Stimulated activated naive CD8-positive, alpha-beta T cell treated with anti-CD3 and anti-CD28 coated beads, Interleukin-15, amount 100 ng/mL, for 72 hours (primary cell): ENCODE results near the gene ARHGEF16.

Experiments used
- ATAC-seq: fragments of 150-1000 bp; cut with Tn5 transposase; 2 replicates; pipeline ENCODE4 v1.10.0; 2021; ENCODE audit warnings: mild to moderate bottlenecking, moderate library complexity
- DNase-seq, 2 donors: peaks; one replicate each; pipeline ENCODE4 v3.0.0; 2021 to 2022
- H3K27ac Mint-ChIP-seq, 2 donors: one replicate each; pipeline ENCODE4 v1.8.0; 2022; ENCODE audit warnings: mild to moderate bottlenecking in 2 of 2, mixed read lengths in 2 of 2, moderate library complexity in 2 of 2
- H3K27me3 Mint-ChIP-seq: one replicate; pipeline ENCODE4 v1.8.0; 2022; ENCODE audit warnings: mixed read lengths
- H3K4me1 Mint-ChIP-seq: one replicate; pipeline ENCODE4 v1.8.0; 2022; ENCODE audit warnings: mild to moderate bottlenecking, mixed read lengths
- H3K4me3 Mint-ChIP-seq, 2 donors: one replicate each; pipeline ENCODE4 v1.8.0; 2022; ENCODE audit warnings: mild to moderate bottlenecking in 2 of 2, mixed read lengths in 2 of 2, moderate library complexity in 1 of 2
- H3K9me3 Mint-ChIP-seq, 2 donors: one replicate each; pipeline ENCODE4 v1.8.0; 2022; ENCODE audit warnings: mixed read lengths in 2 of 2

The ARHGEF16 gene

DNA sequence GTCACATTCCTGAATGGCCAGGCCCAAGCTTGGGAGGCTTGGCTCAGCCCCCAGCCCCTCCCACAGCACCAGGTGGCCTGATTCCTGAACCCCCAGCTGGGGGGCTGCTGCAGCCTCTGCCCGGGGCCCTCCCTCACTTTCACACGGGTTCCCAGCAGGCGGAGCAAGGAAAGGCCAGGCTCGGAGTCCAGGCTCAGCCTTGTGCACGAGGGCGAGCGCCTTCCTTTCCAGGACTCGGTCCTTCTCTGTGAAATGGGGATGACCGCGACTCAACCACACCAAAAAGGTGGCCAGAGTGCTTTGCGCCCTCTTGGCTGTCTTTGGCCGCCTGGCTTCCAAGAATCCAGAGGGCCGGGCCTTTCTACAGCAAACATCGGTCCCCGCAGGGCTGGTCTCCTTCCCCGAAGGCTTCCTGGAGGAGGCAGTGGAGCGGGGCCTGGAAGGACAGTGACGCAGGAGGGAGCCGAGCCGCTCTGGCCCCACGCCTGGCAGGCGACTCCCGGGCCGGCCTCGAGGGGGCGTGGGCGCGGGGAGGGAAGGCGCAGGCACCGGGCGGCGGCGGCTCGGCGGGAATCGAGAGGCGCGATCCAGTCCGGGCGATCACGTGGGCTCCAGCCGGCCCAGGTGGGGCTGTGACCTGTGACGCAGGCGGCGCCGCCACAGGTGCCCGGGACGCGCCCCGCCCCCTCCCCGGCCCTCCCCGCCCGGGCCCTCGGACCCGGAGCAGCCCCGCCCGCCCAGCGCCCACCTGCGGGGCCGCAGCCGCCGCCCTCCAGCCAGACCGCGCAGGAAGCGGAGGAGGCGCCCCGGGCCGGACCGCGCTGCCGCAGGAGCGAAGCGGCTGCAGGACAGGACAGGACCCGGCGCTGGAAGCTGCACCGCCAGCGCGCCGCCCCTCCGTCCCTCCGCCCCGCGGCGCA lies at the start of gene ARHGEF16:
Gene ARHGEF16 (plus strand): TSS at position 775 of the 920 bp plus-strand sequence. CDS start 8,420 bp downstream, outside the sequence.
- Mint-ChIP-seq H3K4me1 (peaks cover 10% of the 10 kb centered on the region), H3K27ac (no peak within 1 kb of the TSS), H3K4me3 (peak within 1 kb of the TSS; percentile 70 to 77), H3K27me3 (peaks cover 18% of the 10 kb centered on the region), H3K9me3 (no peaks in the 10 kb centered on the region)
- no peak for DNase-seq
- peak; percentile 41 for ATAC-seq

- Mint-ChIP-seq H3K27me3 (no peaks in the 10 kb centered on the region), H3K9me3 (no peaks in the 10 kb centered on the region), H3K4me3 (no peak overlapping the region), H3K4me1 (no peaks in the 10 kb centered on the region), H3K27ac (no peak overlapping the region)
- DNase-seq: no peak
- no peak for ATAC-seq
Measured at GRCh38 chr1:3404801-3405200, 49.7 kb upstream of the ARHGEF16 start.

DNA sequence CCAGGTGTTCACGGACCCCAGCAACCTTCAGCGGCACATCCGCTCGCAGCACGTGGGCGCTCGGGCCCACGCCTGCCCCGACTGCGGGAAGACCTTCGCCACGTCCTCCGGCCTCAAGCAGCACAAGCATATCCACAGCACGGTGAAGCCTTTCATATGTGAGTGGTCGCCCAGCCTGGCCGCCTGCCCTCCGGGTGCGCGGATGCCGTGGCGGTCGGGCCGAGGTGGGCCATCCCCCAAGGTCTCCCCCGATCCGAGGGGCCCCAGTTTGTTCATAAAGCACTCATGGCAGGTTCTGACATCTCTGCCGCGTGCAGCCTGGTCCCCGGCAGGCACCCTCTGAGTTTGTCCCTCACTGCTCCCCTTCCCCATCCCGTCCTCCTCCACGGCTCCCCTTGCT lies 49.0 kb upstream of the ARHGEF16 start:
- ATAC-seq (no peak), DNase-seq (no peak)
- Mint-ChIP-seq H3K9me3 (no peaks in the 10 kb centered on the region), H3K27ac (no peak overlapping the region), H3K4me3 (no peak overlapping the region), H3K27me3 (no peaks in the 10 kb centered on the region), H3K4me1 (no peaks in the 10 kb centered on the region)

- H3K27me3 Mint-ChIP-seq: no peaks in the 10 kb centered on the region
- H3K4me3 Mint-ChIP-seq: no peak overlapping the region
- H3K9me3 Mint-ChIP-seq: no peaks in the 10 kb centered on the region
- no peak for ATAC-seq
- DNase-seq: no peak
- no peaks in the 10 kb centered on the region for H3K4me1 Mint-ChIP-seq
- no peak overlapping the region for H3K27ac Mint-ChIP-seq
Measured at GRCh38 chr1:3405974-3406867, 48.2 kb upstream of the ARHGEF16 start.

DNA sequence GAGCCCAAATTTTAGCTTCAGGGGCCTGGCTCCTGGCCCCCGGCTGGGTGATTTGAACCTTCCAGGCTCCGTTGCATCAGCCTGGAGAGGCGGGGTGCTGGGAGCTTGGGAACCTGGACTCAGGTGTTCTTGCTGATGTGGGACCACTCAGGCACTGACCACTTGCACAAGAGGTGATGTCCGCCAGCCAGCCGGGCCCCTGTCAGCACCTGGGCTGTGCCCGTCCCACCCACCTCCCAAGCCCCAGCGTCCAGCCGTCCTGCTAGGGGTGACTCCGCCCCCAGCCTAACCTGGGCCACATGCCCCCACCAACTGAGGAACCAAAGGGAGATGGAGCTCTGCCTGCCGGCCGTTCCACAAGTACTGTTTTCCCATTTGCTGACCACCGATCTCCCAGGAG lies 47.4 kb upstream of the ARHGEF16 start:
- Mint-ChIP-seq H3K9me3 (no peaks in the 10 kb centered on the region), H3K4me3 (no peak overlapping the region), H3K27ac (no peak overlapping the region), H3K27me3 (no peaks in the 10 kb centered on the region), H3K4me1 (no peaks in the 10 kb centered on the region)
- ATAC-seq: no peak
- DNase-seq: no peak

DNA sequence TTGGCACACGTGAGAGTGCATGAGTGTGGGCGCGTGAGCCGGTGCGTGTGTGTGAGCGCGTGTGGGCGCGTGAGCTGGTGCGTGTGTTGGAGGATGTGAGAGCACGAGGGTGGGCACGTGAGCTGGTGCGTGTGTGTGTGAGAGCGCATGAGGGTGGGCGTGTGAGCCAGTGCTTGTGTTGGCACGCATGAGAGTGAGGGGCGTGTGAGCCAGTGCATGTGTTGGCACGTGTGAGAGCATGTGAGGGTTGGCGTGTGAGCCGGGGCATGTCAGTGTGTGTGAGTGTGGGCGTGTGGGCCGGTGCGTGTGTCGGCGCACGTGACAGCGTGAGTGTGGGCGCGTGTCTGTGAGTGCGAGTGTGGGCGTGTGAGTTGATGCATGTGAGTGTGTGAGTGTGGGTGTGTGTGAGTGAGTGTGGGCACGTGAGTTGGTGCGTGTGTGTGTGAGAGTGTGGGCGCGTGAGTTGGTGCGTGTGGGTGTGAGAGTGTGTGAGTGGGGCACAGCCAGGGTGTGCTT lies 45.7 kb upstream of the ARHGEF16 start:
- Mint-ChIP-seq H3K4me1 (no peaks in the 10 kb centered on the region), H3K27ac (no peak overlapping the region), H3K27me3 (no peaks in the 10 kb centered on the region), H3K4me3 (no peak overlapping the region), H3K9me3 (no peaks in the 10 kb centered on the region)
- no peak for DNase-seq
- ATAC-seq: no peak

DNA sequence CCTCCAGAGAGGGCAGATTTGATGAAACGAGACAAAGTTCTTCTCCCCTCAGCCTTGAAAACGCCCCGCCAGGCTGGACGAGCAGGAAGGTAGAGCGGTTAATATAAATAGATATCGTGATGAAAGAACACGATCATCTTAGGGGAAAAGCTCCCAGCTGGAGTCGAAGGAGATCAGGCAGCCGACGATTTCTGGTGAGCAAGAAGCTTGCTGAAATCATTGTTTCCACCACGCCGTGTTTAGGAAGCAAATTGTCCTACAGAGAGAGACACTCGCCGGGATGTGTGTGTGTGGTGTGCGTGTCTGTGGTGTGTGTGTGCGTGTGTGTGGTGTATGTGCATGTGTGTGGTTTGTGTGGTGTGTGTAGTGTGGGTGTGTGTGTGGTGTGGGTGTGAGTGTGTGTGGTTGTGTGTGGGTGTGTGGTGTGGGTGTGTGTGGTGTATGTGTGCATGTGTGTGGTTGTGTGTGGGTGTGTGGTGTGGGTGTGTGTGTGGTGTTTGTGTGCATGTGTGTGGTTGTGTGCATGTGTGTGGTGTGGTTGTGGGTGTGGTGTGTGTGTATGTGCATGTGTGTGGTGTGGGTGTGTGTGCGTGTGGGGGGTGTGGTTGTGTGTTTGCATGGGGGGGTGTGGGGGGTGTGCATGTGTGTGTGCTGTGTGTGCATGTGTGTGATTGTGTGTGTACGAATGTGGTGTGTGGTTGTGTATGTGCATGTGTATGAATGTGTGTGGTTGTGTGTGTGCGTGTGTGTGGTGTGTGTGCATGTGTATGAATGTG lies 44.9 kb upstream of the ARHGEF16 start:
- no peaks in the 10 kb centered on the region for H3K27me3 Mint-ChIP-seq
- H3K27ac Mint-ChIP-seq: no peak overlapping the region
- DNase-seq (no peak), ATAC-seq (no peak)
- no peak overlapping the region for H3K4me3 Mint-ChIP-seq
- H3K9me3 Mint-ChIP-seq: no peaks in the 10 kb centered on the region
- H3K4me1 Mint-ChIP-seq: no peaks in the 10 kb centered on the region

GRCh38 chr1:3410142-3410925 lies 44.1 kb upstream of the ARHGEF16 start:
- ATAC-seq (no peak), DNase-seq (no peak)
- Mint-ChIP-seq H3K27ac (no peak overlapping the region), H3K4me3 (no peak overlapping the region), H3K4me1 (no peaks in the 10 kb centered on the region), H3K27me3 (no peaks in the 10 kb centered on the region), H3K9me3 (no peaks in the 10 kb centered on the region)

DNA sequence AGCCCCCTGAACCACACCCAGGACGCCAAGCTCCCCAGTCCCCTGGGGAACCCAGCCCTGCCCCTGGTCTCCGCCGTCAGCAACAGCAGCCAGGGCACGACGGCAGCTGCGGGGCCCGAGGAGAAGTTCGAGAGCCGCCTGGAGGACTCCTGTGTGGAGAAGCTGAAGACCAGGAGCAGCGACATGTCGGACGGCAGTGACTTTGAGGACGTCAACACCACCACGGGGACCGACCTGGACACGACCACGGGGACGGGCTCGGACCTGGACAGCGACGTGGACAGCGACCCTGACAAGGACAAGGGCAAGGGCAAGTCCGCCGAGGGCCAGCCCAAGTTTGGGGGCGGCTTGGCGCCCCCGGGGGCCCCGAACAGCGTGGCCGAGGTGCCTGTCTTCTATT lies 42.7 kb upstream of the ARHGEF16 start:
- DNase-seq (no peak), ATAC-seq (no peak)
- H3K9me3 Mint-ChIP-seq: peaks cover 0 to 7% of the 10 kb centered on the region in 2 donors
- H3K27me3 Mint-ChIP-seq: no peaks in the 10 kb centered on the region
- no peak overlapping the region for H3K4me3 Mint-ChIP-seq
- no peak overlapping the region for H3K27ac Mint-ChIP-seq
- no peaks in the 10 kb centered on the region for H3K4me1 Mint-ChIP-seq

- Mint-ChIP-seq H3K4me1 (no peaks in the 10 kb centered on the region), H3K27me3 (no peaks in the 10 kb centered on the region), H3K4me3 (no peak overlapping the region), H3K9me3 (peaks cover 0 to 8% of the 10 kb centered on the region in 2 donors), H3K27ac (no peak overlapping the region)
- DNase-seq (no peak), ATAC-seq (no peak)
Measured at GRCh38 chr1:3412376-3412775, 42.1 kb upstream of the ARHGEF16 start.

DNA sequence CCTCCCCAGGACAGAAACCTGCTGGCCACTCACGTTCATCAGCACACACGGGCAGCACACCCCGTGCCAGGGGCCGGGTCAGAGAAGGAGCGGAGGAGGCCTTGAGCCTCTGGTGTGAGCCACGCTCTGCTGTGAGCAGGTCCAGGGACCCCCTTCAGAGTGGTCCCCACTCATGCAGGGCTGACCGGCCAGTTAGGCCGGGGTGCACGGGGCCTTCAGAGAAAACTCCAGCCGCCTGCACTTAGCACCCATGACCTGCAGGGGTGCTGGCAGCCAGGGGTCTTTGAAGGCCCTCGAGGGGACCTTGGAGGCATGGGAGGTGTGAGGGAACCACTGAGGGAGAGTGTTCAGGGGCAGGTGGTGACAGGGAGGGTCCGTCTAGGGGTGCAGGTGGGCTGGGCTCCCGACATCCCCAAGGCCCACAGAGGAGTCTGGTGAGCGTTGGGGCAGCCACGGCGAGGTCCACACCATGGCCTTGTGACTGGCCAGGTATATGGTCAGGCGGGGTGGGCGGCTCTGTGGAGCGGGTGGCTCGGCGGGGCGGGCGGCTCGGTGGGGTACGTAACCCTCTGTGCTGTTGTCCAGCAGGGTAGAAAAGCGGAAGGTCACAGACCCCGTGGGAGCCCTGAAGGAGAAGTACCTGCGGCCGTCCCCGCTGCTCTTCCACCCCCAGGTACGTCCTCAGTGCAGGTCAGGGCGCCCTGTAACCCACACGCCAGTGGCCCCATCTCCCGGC lies 40.3 kb upstream of the ARHGEF16 start:
- Mint-ChIP-seq H3K27me3 (no peaks in the 10 kb centered on the region), H3K9me3 (peaks cover 0 to 8% of the 10 kb centered on the region in 2 donors), H3K4me1 (no peaks in the 10 kb centered on the region), H3K4me3 (no peak overlapping the region), H3K27ac (no peak overlapping the region)
- ATAC-seq: no peak
- DNase-seq: no peak

DNA sequence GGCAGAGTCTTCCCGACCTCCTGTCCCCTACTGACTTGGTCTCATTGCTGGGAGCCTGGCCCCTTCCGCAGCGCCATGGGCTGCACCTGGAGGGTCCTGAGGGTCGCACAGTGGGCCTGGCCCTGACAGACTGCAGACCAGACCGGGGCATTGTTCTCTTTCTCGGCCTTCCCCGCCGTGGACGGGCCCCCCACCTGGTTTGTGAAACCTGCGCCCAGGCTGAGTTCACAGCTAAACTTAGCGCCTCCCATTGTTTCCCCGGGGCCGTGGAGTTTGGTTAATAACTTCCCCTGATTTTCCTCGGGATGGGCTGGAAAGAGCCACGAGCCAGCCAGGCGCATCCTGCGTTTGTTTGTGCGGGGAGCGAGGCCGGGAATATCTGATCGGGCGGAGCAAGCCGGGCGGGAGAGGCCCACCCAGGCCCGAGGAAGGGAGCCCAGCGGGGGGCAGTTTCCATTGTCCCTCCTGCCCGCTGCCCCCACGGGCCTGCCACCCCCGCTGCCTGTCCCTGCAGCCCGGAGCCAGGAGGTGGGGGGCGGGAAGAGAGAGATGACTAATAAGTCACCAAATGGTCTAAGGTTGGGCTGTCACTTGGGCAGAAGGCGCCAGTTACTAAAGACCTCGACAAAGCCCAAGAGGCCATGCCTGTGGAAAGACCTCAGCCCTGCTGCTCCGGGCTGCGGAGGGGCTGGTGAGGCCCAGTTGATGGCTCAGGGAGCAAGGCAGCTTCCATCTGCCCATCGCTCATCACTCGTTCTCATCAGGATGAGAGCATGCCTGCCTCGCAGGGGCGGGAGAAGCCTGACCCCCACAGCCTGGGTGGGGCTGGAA lies 39.0 kb upstream of the ARHGEF16 start:
- Mint-ChIP-seq H3K27me3 (no peaks in the 10 kb centered on the region), H3K9me3 (peaks cover 0 to 8% of the 10 kb centered on the region in 2 donors), H3K4me3 (no peak overlapping the region), H3K4me1 (no peaks in the 10 kb centered on the region), H3K27ac (no peak overlapping the region)
- DNase-seq: no peak
- ATAC-seq: no peak

GRCh38 chr1:3417082-3417739 lies 37.3 kb upstream of the ARHGEF16 start:
- H3K27ac Mint-ChIP-seq: no peak overlapping the region
- H3K4me3 Mint-ChIP-seq: no peak overlapping the region

More at GRCh38 chr1:3417082-3417739, 37.3 kb upstream of the ARHGEF16 start:
- DNase-seq (no peak), ATAC-seq (no peak)
- Mint-ChIP-seq H3K27me3 (peaks cover 7% of the 10 kb centered on the region), H3K4me1 (no peaks in the 10 kb centered on the region), H3K9me3 (peaks cover 0 to 8% of the 10 kb centered on the region in 2 donors)
